NCI-H2107 treated with DMSO at 0.1 percent for 48 hours (cell line): ENCODE measurements around the gene RAD54L.
"Not testable (repeated sequence)": the region's sequence is repeated elsewhere in the genome, so short reads cannot be mapped to it uniquely, and the experiment has no call there.

ENCODE experiments used
- DNase-seq: peaks from one replicate; lab custom pipeline; 2025; ENCODE audit not compliant: unreplicated experiment; lab: John Stamatoyannopoulos, UW

Gene RAD54L

DNA sequence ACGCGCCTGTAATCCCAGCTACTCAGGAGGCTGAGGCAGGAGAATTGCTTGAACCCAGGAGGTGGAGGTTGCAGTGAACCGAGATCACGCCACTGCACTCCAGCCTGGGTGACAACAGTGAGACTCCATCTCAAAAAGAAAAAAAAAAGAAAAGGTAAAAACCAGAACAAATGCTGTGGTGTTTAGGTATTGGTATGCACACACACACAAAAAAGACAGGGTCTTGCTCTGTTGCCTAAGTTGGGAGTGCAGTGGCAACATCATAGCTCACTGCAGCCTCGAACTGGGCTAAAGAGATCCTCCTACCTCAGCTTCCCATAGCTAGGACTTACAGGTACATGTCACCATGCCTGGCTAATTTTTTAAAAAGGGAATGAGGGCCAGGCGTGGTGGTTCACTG, 71.7 kb downstream of the RAD54L start:
- DNase-seq, result not testable (repeated sequence)

DNA sequence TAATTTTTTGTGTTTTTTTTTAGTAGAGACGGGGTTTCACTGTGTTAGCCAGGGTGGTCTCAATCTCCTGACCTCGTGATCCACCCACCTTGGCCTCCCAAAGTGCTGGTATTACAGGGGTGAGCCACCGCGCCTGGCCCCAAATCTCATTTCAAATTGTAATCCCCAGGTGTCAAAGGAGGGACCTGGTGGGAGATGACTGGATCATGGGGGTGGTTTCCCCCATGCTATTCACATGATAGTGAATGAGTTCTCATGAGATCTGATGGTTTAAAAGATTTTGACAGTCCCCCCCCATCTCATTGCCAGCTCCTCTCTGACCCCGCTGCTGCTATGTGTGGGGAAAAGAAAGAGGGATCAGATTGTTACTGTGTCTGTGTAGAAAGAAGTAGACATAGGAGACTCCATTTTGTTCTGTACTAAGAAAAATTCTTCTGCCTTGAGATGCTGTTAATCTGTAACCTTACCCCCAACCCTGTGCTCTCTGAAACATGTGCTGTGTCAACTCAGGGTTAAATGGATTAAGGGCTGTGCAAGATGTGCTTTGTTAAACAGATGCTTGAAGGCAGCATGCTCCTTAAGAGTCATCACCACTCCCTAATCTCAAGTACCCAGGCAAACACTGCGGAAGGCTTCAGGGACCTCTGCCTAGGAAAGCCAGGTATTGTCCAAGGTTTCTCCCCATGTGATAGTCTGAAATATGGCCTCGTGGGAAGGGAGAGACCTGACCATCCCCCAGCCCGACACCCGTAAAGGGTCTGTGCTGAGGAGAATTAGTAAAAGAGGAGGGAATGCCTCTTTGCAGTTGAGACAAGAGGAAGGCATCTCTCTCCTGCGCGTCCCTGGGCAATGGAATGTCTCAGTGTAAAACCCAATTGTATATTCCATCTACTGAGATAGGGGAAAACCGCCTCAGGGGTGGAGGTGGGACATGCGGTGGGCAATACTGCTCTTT, 72.7 kb downstream of the RAD54L start:
- DNase-seq, result not testable (repeated sequence)

DNA sequence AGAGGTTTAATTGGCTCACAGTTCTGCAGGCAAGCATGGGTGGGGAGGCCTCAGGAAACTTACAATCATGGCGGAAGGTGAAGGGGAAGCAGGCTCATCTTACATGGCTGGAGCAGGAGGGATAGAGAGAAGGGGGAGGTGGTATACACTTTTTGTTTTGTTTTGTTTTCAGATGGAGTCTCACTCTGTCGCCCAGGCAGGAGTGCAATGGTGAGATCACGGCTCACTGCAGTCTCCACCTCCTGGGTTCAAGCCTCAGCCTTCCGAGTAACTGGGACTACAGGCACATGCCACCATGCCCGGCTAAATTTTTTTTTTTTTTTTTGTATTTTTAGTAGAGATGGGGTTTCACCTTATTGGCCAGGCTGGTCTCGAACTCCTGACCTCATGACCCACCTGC, 74.6 kb downstream of the RAD54L start:
- not testable (repeated sequence) for DNase-seq

DNA sequence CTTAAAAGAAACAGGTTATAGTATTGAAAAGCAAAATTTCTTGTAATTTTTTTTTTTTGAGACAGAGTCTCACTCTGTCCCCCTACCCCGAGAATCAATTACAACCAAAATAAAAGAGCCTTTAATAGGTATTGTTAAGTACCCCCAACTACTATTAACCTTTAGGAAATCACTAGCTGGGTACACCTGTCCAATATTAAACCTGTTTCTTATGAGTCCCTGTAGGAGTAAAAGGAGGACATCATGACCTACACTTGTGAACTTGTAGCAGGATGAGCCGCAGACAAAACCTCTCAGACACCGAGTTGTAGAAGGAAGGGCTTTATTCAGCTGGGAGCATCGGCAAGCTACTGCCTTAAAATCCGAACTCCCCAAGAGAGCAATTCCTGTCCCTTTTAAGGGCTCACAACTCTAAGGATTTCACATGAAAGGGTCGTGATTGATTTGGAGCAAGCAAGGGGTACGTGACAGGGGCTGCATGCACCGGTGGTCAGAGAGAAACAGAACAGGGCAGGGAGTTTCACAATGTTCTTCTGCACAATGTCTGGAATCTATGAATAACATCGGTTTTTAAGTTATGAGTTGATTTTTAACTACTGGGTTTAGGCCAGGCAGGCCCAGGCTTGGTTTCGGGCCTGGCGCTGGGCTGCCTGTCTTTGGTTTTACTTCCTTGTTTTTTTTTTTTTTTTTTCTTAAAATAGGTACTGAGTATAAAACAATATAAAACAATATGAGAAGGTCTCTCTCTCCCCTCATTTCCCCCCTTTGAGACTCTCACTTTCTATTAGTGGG, 77.9 kb downstream of the RAD54L start:
- not testable (repeated sequence) for DNase-seq
